ENCODE data around the gene CROCC2.

Gene CROCC2

GRCh38 chr2:241006412-241006811, 100.3 kb downstream of the CROCC2 start:
- peaks cover 11% of the 10 kb centered on the region for H3K9me3 Mint-ChIP-seq
- DNase-seq (no peak), ATAC-seq (peak; percentile 41)
- H3K27me3 Mint-ChIP-seq: no peaks in the 10 kb centered on the region
- peaks cover 5% of the 10 kb centered on the region for H3K36me3 Mint-ChIP-seq (ENCODE audit: low read depth)
- peaks cover 37% of the 10 kb centered on the region for H3K4me1 Mint-ChIP-seq
- H3K4me3 Mint-ChIP-seq: no peak overlapping the region
- H3K27ac Mint-ChIP-seq: no peak overlapping the region

DNA sequence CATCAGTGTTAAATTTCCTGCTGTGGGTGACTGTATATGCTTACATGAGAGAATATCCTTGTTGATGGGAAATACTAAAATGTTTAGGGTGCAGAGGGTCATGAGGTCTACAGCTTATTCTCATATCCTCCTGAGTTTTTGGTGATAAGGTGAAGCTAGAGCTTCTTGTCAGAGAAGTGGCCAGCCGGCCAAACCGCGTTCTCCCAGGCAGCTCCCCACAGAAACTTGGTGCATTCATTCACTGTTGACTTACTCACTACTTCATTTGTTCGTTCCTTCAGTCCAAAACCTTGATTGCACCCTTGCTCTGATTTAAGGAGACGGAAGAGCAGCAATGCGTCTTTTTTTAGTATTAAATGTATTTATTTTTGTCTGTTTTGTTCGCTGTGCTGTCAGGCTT, 101.0 kb downstream of the CROCC2 start:
- H3K4me3 Mint-ChIP-seq: no peak overlapping the region
- H3K27me3 Mint-ChIP-seq: no peaks in the 10 kb centered on the region
- H3K36me3 Mint-ChIP-seq (ENCODE audit: low read depth): peaks cover 5% of the 10 kb centered on the region
- ATAC-seq (no peak), DNase-seq (no peak)
- peaks cover 40% of the 10 kb centered on the region for H3K4me1 Mint-ChIP-seq
- peaks cover 11% of the 10 kb centered on the region for H3K9me3 Mint-ChIP-seq
- no peak overlapping the region for H3K27ac Mint-ChIP-seq

- ATAC-seq: no peak
- H3K4me3 Mint-ChIP-seq: no peak overlapping the region
- no peak overlapping the region for H3K27ac Mint-ChIP-seq
- H3K4me1 Mint-ChIP-seq: peaks cover 44% of the 10 kb centered on the region
- peaks cover 5% of the 10 kb centered on the region for H3K36me3 Mint-ChIP-seq (ENCODE audit: low read depth)
- DNase-seq: no peak
- no peaks in the 10 kb centered on the region for H3K27me3 Mint-ChIP-seq
- H3K9me3 Mint-ChIP-seq: peaks cover 11% of the 10 kb centered on the region
Observed at GRCh38 chr2:241007880-241008710, 102.0 kb downstream of the CROCC2 start.

DNA sequence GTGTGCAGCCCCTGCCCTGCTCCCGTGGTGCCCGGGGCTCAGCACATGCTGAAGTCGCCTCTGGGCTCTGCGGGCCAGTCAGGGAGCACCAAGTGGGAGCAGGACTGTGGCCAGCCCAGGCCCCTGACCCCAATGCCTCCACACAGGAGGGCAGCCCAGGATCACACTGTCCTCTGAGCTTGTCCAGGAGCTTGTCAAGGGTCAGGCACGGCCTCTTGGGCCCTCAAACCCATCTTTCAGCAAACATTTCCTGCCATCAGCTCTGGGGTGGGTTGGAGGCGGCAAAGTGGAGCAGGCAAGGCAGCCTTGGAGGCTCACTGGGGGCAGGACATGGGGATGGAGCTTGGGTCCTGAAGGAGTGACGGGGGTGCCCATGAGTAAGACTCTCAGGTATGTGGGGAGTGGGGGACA, 102.6 kb downstream of the CROCC2 start:
- peaks cover 11% of the 10 kb centered on the region for H3K9me3 Mint-ChIP-seq
- no peak for ATAC-seq
- DNase-seq: no peak
- peaks cover 5% of the 10 kb centered on the region for H3K36me3 Mint-ChIP-seq (ENCODE audit: low read depth)
- peaks cover 44% of the 10 kb centered on the region for H3K4me1 Mint-ChIP-seq
- H3K27me3 Mint-ChIP-seq: no peaks in the 10 kb centered on the region
- H3K27ac Mint-ChIP-seq: peak overlapping the region; percentile 39
- H3K4me3 Mint-ChIP-seq: no peak overlapping the region

GRCh38 chr2:241009191-241009590, 103.1 kb downstream of the CROCC2 start:
- Mint-ChIP-seq H3K36me3 (ENCODE audit: low read depth) (peaks cover 5% of the 10 kb centered on the region), H3K27me3 (no peaks in the 10 kb centered on the region), H3K4me3 (no peak overlapping the region), H3K4me1 (peaks cover 44% of the 10 kb centered on the region), H3K27ac (peak overlapping the region; percentile 39), H3K9me3 (peaks cover 11% of the 10 kb centered on the region)
- DNase-seq (no peak), ATAC-seq (no peak)

GRCh38 chr2:241009601-241010530, 103.7 kb downstream of the CROCC2 start:
- Mint-ChIP-seq H3K9me3 (peaks cover 11% of the 10 kb centered on the region), H3K27ac (no peak overlapping the region), H3K4me3 (peak overlapping the region; percentile 25), H3K36me3 (ENCODE audit: low read depth) (peaks cover 5% of the 10 kb centered on the region), H3K4me1 (peaks cover 44% of the 10 kb centered on the region), H3K27me3 (no peaks in the 10 kb centered on the region)
- DNase-seq (peak; percentile 43), ATAC-seq (peak; percentile 41)

DNA sequence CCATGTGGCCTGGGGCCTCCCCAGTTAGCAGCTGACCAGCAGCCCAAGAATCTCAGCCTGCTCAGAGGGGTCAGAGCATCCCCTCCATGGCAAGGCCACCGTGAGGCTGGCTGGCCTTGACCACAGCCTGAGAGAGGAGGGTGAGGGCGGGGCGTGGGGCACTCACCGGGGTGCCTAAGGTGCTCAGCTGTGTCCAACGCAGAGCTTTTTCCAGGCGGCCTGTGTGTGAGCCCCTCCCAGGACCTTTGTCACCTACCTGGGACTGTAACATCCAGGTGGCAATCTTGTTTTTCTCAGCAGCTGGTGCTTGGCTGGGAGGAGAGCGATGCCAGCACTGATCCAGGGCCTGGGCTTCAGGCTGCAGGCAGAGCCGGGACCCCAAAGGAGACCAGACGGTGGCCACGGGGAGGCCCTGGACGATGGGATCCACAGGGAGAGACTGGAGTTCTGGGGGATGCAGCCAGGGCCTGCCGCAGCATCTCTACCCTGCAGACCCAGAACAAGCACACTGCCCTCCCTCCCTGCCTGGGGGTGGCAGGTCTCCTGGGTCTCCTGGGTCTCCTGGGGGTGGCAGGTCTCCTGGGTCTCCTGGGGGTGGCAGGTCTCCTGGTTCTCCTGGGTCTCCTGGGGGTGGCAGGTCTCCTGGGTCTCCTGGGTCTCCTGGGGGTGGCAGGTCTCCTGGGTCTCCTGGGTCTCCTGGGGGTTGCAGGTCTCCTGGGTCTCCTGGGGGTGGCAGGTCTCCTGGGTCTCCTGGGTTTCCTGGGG, 104.6 kb downstream of the CROCC2 start:
- Mint-ChIP-seq H3K27ac (no peak overlapping the region), H3K36me3 (ENCODE audit: low read depth) (peaks cover 2% of the 10 kb centered on the region), H3K9me3 (peaks cover 6% of the 10 kb centered on the region), H3K27me3 (no peaks in the 10 kb centered on the region), H3K4me1 (peaks cover 44% of the 10 kb centered on the region), H3K4me3 (peak overlapping the region; percentile 25)
- no peak for DNase-seq
- ATAC-seq: no peak

DNA sequence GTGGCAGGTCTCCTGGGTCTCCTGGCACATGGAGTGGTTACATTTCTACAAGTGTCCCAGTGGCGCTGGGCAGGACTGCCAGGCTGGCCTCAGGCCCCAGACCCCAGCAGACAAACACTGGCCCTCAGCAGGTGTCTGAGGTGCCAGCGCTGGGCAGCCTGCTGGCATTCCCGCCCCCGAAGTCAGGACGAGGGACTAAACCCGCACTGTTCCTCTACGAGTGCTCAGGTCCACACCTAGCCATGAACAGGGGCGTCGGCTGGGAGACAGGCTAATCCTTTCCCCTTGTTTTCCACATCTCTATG, 105.1 kb downstream of the CROCC2 start:
- DNase-seq (no peak), ATAC-seq (no peak)
- H3K27me3 Mint-ChIP-seq: no peaks in the 10 kb centered on the region
- no peak overlapping the region for H3K27ac Mint-ChIP-seq
- no peak overlapping the region for H3K4me3 Mint-ChIP-seq
- H3K36me3 Mint-ChIP-seq (ENCODE audit: low read depth): no peaks in the 10 kb centered on the region
- H3K9me3 Mint-ChIP-seq: peaks cover 1% of the 10 kb centered on the region
- H3K4me1 Mint-ChIP-seq: peaks cover 42% of the 10 kb centered on the region

DNA sequence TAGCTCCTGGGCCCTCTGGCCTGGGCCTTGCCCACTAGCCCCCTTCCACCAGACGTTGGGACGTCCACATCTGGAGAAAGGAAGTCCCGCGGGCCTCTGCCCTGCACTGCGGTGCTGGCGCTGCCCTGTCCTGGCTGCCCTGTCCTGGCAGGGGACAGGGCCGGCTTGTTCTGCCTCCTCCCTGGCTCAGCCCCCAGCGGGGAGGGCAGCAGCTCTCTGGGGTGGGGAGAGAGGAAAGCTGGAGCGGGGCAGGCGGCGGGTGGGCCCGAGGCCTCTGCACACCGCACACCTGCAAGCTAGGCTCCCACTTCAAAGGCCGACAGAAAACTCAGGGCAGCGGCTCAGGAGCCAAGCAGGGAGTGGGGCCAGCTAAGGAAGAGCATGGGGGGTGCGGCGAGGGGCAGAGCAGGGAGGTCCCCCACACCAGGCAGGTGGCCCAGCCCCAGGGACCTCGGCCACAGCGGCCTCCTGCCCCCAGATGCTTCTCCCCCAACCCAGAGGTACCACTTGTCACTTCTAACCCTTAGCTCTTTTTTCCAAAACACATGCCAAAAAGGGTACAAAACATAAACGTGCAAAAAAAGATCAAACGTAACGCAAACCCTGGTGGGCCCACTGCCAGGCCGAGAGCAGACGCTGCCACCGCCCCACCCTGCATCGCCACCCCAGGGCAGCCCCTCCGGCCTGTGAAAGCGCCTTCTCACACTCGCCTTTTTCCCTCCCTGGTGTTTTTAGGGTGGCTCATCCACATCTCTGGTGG, 105.8 kb downstream of the CROCC2 start:
- H3K9me3 Mint-ChIP-seq: no peaks in the 10 kb centered on the region
- H3K27me3 Mint-ChIP-seq: no peaks in the 10 kb centered on the region
- H3K4me3 Mint-ChIP-seq: no peak overlapping the region
- no peak overlapping the region for H3K27ac Mint-ChIP-seq
- H3K4me1 Mint-ChIP-seq: peaks cover 35% of the 10 kb centered on the region
- DNase-seq (no peak), ATAC-seq (no peak)
- no peaks in the 10 kb centered on the region for H3K36me3 Mint-ChIP-seq (ENCODE audit: low read depth)

- ATAC-seq: no peak
- Mint-ChIP-seq H3K9me3 (no peaks in the 10 kb centered on the region), H3K27me3 (no peaks in the 10 kb centered on the region), H3K4me3 (no peak overlapping the region), H3K27ac (no peak overlapping the region), H3K4me1 (peaks cover 28% of the 10 kb centered on the region), H3K36me3 (ENCODE audit: low read depth) (no peaks in the 10 kb centered on the region)
- no peak for DNase-seq
Observed at GRCh38 chr2:241014224-241014623, 108.1 kb downstream of the CROCC2 start.

DNA sequence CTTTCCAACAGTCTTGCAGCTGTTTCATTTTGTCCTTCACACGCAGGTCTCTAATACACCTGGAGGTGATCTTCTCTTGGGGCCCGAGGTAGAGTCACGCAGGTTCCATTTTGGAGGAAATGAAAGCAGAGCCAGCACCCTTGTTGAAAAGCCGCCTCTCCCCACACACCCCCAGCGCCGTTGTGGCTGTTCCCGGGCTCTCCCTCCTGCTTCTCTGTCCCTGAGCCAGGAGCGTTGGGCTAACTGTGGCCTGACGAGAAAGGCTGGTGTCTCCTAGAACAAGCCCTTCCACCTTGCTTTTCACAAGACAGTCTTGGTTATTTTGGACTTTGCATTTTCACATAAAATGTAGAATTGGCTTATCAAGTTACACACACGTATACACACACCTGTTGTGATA, 108.6 kb downstream of the CROCC2 start:
- Mint-ChIP-seq H3K9me3 (no peaks in the 10 kb centered on the region), H3K36me3 (ENCODE audit: low read depth) (no peaks in the 10 kb centered on the region), H3K27ac (no peak overlapping the region), H3K4me1 (peaks cover 22% of the 10 kb centered on the region), H3K27me3 (no peaks in the 10 kb centered on the region), H3K4me3 (no peak overlapping the region)
- ATAC-seq (no peak), DNase-seq (no peak)

GRCh38 chr2:241015439-241015838, 109.3 kb downstream of the CROCC2 start:
- Mint-ChIP-seq H3K4me1 (peaks cover 15% of the 10 kb centered on the region), H3K4me3 (no peak overlapping the region), H3K27ac (no peak overlapping the region), H3K9me3 (no peaks in the 10 kb centered on the region), H3K27me3 (no peaks in the 10 kb centered on the region), H3K36me3 (ENCODE audit: low read depth) (no peaks in the 10 kb centered on the region)
- DNase-seq: no peak
- no peak for ATAC-seq

DNA sequence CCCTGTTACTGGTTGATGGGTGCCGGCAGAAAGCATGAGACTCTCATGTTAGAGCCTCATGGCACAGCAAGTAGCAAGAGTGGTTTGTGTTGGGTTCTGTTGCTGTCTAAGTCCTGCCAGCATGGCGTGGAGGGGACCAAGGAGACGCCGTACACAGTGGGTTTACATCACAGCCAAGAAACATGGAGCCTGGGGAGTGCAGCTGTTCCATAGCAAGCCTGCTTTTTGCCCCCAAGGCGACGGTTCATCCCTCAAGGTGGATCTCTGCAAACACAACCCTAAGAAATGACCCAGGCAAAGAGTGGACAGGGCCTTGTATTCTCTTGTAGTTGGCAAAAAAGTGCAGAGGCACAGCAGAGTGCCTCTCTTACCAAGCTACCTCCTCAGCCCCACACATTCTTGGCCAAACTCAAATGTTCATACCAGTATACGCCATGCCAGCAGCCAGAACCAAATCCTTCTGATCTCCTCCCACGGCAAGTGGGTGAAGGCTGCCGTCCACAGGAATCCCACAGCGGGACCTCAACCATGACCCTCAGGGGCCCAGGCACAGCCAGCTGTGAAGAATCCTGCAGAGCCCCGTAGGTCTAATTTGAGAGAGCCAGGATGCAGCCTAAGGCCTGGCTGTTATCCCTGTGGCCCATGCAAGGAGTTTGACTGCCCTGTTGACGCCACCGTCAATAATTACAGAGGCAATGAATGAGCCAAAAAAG, 111.2 kb downstream of the CROCC2 start:
- DNase-seq: no peak
- no peak for ATAC-seq
- Mint-ChIP-seq H3K36me3 (ENCODE audit: low read depth) (no peaks in the 10 kb centered on the region), H3K4me3 (no peak overlapping the region), H3K27ac (no peak overlapping the region), H3K27me3 (no peaks in the 10 kb centered on the region), H3K9me3 (peaks cover 2% of the 10 kb centered on the region), H3K4me1 (peaks cover 6% of the 10 kb centered on the region)
